ENCODE measurements around the gene SPTLC3.

SPTLC3 gene

DNA sequence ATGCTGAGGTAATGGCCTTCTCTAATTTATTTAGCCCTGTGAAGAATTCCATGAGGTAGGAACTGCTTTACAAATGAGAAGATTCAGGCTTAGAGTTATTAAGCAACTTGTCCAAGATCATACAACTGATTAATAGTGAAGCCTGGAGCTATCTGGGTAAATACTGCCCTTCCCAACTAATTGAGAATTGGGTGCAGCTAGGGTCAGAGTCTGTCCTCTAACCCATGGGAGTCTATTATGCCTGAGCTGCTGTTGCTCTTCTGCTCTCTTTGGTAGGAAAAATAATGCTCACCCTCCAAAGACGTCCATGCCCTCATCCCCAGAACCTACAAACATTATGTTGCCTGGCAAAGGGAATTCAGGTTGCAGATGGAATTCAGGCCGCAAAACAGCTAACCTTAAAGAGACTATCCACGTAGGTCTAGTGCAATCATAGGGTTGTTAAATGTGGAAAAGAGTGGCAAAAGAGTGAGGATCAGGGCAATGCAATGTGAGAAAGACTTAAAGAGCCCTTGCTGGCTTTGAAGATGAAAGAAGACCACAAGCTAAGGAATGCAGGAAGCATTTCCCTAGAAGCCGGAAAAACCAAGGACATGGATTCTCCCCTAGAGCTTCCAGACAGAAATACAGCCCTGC, 90.1 kb downstream of the SPTLC3 start:
- H3K4me3 ChIP-seq (ENCODE audit: control insufficient read depth, low read depth, low read length) = no peak overlapping the region
- TF ChIP-seq, protein P1, sequence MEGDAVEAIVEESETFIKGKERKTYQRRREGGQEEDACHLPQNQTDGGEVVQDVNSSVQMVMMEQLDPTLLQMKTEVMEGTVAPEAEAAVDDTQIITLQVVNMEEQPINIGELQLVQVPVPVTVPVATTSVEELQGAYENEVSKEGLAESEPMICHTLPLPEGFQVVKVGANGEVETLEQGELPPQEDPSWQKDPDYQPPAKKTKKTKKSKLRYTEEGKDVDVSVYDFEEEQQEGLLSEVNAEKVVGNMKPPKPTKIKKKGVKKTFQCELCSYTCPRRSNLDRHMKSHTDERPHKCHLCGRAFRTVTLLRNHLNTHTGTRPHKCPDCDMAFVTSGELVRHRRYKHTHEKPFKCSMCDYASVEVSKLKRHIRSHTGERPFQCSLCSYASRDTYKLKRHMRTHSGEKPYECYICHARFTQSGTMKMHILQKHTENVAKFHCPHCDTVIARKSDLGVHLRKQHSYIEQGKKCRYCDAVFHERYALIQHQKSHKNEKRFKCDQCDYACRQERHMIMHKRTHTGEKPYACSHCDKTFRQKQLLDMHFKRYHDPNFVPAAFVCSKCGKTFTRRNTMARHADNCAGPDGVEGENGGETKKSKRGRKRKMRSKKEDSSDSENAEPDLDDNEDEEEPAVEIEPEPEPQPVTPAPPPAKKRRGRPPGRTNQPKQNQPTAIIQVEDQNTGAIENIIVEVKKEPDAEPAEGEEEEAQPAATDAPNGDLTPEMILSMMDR (conservative IDR thresholded peaks at IDR 0.05; ENCODE audit: control insufficient read depth, insufficient read depth, low read depth, low read length) = no peak
- no peak for DNase-seq (ENCODE audit: low read depth)

DNA sequence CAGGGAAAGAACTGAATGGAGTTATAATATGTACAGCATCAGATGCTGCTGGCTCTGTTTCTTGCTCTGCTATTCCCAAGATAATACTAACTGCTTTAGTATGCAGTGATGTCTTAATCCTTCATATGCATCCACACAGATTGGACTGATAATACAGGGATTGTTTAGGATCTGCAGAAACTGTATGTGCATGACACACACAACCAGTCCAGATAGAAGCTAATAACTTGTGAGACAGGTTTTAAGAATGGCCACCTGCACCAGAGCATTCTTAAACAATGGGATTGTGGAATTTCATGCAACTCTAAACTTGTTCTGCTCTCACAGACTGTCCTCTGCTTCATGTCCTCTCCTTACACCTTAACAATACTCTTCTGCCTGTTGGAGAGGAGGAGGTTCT, 90.9 kb downstream of the SPTLC3 start:
- DNase-seq (ENCODE audit: low read depth) = no peak
- TF ChIP-seq, protein P1 (conservative IDR thresholded peaks at IDR 0.05; ENCODE audit: control insufficient read depth, insufficient read depth, low read depth, low read length) = no peak

DNA sequence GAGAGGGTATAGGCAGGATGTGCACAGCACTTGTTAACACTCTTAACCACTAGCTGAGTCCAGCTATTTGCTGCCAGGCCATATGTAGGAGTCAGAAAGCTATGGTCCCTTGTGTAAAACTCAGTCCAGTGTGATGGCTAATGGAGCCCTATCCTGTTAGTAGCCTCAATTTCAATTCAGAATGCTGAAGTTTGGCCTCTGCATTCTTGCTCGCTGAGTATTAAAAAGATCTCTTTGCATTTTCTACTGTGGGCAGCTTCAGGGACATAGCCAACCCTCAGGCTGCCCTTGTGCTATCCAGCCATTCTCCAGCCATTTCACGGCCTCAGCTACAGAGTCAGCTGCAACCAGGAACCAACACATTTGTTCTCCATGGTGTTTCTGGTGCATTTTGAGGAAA, 92.5 kb downstream of the SPTLC3 start:
- TF ChIP-seq, protein P1 (conservative IDR thresholded peaks at IDR 0.05; ENCODE audit: control insufficient read depth, insufficient read depth, low read depth, low read length) = no peak
- H3K4me3 ChIP-seq (ENCODE audit: control insufficient read depth, low read depth, low read length) = no peak overlapping the region
- DNase-seq (ENCODE audit: low read depth) = no peak

More for the DNA sequence above, 90.9 kb downstream of the SPTLC3 start:
- H3K4me3 ChIP-seq (ENCODE audit: control insufficient read depth, low read depth, low read length) = no peak overlapping the region

DNA sequence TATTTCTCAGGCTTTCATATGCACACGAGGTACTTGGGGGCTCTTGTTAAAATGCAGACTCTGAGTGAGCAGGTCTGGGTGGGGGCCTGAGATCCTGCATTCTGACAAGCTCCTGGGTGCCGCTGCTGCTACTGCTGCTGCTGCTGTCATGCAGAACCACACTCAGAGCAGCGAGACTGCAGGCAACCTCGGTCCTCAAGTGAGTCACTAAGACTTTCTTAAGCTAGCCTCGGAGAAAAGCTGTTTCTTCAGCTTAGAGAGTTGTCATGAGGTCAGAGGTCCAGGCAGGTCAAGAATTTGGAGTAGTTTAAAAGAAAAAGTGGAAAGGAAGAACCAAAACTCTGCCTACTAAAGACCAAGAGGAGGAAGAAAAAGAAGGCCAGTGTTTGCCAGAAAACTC, 92.9 kb downstream of the SPTLC3 start:
- peak; percentile 52 for DNase-seq (ENCODE audit: low read depth)

DNA sequence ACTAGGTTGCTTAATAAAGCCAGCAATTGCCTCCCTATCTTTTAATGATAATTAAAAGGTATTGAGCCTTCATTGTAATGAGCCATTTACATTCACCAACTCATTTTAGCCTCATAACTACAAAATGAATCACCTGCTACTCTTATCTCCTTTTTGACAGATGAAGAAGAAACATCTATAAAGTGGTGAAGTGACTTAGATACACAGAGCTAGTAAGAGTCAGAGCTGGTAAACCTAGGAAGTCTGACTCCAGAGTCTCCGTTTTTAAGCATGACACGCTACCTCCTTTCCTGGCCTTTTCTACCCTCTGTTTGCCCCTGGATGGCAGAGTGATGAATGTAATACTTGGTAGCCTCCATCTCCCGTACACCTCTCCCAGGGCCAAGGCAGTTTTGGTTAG, 93.5 kb downstream of the SPTLC3 start:
- H3K4me3 ChIP-seq (ENCODE audit: control insufficient read depth, low read depth, low read length) = no peak overlapping the region
- no peak for DNase-seq (ENCODE audit: low read depth)
- TF ChIP-seq, protein P1 (conservative IDR thresholded peaks at IDR 0.05; ENCODE audit: control insufficient read depth, insufficient read depth, low read depth, low read length) = no peak

More for the DNA sequence above, 92.9 kb downstream of the SPTLC3 start:
- H3K4me3 ChIP-seq (ENCODE audit: control insufficient read depth, low read depth, low read length) = no peak overlapping the region
- TF ChIP-seq, protein P1 (conservative IDR thresholded peaks at IDR 0.05; ENCODE audit: control insufficient read depth, insufficient read depth, low read depth, low read length) = no peak

DNA sequence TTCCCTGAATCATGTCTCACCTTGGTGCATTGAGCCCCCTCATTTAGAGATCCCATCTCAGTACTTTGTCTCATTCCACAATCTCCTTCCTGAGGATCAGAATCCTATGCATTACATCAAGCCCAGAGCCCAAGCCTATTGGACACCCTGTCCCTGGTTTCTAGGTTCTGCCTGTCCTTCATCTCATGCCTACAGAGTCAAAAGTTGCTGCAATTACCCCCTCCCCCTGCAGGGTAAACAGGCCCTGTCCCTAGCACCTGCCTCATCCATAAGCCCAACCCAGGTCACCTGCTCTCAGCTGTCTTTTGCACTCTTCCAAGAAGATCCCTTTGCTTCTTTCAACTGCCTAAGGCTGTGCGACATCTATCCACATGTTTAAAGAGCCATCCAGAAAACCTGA, 93.9 kb downstream of the SPTLC3 start:
- TF ChIP-seq, protein P1 (conservative IDR thresholded peaks at IDR 0.05; ENCODE audit: control insufficient read depth, insufficient read depth, low read depth, low read length) = no peak
- H3K4me3 ChIP-seq (ENCODE audit: control insufficient read depth, low read depth, low read length) = no peak overlapping the region

DNA sequence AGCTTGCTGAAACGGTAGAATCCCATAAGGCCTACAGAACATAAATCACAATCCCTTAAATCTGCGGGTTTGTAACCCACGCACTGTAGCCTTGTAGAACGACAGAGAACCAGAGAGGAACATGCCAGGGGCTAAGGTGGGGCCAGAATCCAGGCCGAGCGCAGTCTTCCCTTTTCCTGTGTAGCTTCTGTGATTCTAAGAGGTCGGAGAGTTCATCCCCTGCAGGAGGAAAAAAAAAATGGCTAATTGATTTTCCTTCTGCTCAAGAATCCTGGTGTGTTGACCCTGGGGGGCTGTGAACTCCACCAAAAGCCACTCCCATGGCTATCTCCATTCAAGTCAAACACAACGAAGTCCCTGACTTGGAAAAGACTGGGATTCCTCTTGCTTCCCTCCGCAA, 96.3 kb downstream of the SPTLC3 start:
- H3K4me3 ChIP-seq (ENCODE audit: control insufficient read depth, low read depth, low read length) = no peak overlapping the region
- DNase-seq (ENCODE audit: low read depth) = no peak
- TF ChIP-seq, protein P1 (conservative IDR thresholded peaks at IDR 0.05; ENCODE audit: control insufficient read depth, insufficient read depth, low read depth, low read length) = no peak

More for the DNA sequence above, 93.9 kb downstream of the SPTLC3 start:
- no peak for DNase-seq (ENCODE audit: low read depth)

All from fibroblast of mammary gland (primary cell).